GM12878 (cell line): Measurements from ENCODE around the gene TFAP2E. TPM values are rescaled to one million over a fixed set of nuclear protein-coding genes. Genes with fewer than 3 reads are reported as not detected.

ENCODE experiments used
- BMI1 ChIP-seq: fragments of 450-650 bp; IDR thresholded peaks from 2 replicates; pipeline ENCODE4 v1.6.1; 2016; ENCODE audit warnings: mild to moderate bottlenecking, moderate library complexity, borderline replicate concordance
- ETV6 ChIP-seq, 2 experiments: fragments of 450-650 bp in 1 of 2; IDR thresholded peaks in 1 of 2; conservative IDR thresholded peaks in 1 of 2; 2 replicates each; pipeline ENCODE4 v1.6.1; 2014; ENCODE audit warnings: antibody characterized with exemption in 1 of 2, borderline replicate concordance in 1 of 2, low read depth in 1 of 2, mild to moderate bottlenecking in 1 of 2, moderate library complexity in 1 of 2
- GABPA ChIP-seq: IDR thresholded peaks from 2 replicates; pipeline ENCODE4 v1.6.1; 2014; ENCODE audit warnings: antibody characterized with exemption, low read depth, mild to moderate bottlenecking, inconsistent platforms
- HCFC1 ChIP-seq: fragments of 150-350 bp; IDR thresholded peaks from 2 replicates; pipeline ENCODE4 v1.6.1; 2014; ENCODE audit warnings: low read length
- NFIC ChIP-seq: IDR thresholded peaks from 2 replicates; pipeline ENCODE4 v1.6.1; 2012; ENCODE audit warnings: low read depth, mild to moderate bottlenecking, inconsistent platforms, low read length, moderate library complexity
- NR2C2 ChIP-seq: IDR thresholded peaks from 2 replicates; pipeline ENCODE4 v1.6.1; 2011; ENCODE audit warnings: borderline replicate concordance, low read depth; ENCODE audit not compliant: control insufficient read depth, insufficient read length
- POLR2A ChIP-seq: IDR thresholded peaks from 2 replicates; pipeline ENCODE4 v1.6.1; 2011; ENCODE audit warnings: low read depth, mild to moderate bottlenecking, low read length
- SPI1 ChIP-seq: IDR thresholded peaks from 2 replicates; pipeline ENCODE4 v1.6.1; 2011; ENCODE audit warnings: low read depth, mild to moderate bottlenecking, low read length, moderate library complexity, borderline replicate concordance; ENCODE audit not compliant: insufficient read depth
- TCF3 ChIP-seq: IDR thresholded peaks from 2 replicates; pipeline ENCODE4 v1.6.1; 2012; ENCODE audit warnings: low read depth, mild to moderate bottlenecking, low read length, borderline replicate concordance; ENCODE audit not compliant: insufficient read depth
- polyA plus RNA-seq, 11 experiments: library from polyadenylated mRNA; depleted of rRNA in 4 of 11; unstranded in 6 of 11; stranded (reverse) in 5 of 11; fragments of >200 nt; fragmentation: Nextera tagmentation in 4 of 11; fragmentation: Illumina TruSeq in 1 of 11; extraction: Ambion mirVana in 4 of 11; extraction: Trizol in 1 of 11; gene quantifications; 1 replicate in 1 of 11; 2 replicates in 10 of 11; pipeline versions ENCODE4 v1.2.1 to v1.2.3, GENCODE V29; 2011 to 2016; ENCODE audit warnings: inconsistent platforms in 2 of 11, missing spikeins in 2 of 11, low read depth in 1 of 11
- total RNA-seq, 4 experiments: library from RNA; depleted of rRNA in 3 of 4; stranded (reverse); fragments of >200 nt in 3 of 4; fragmentation: Illumina TruSeq in 1 of 4; extraction: Trizol in 1 of 4; gene quantifications; 2 replicates each; pipeline versions ENCODE4 v1.2.1 to v1.2.3, GENCODE V29; 2013 to 2021
- TF ChIP-seq, protein P1 (sequence below): fragments of 450-650 bp; IDR thresholded peaks from 2 replicates; pipeline ENCODE4 v1.6.1; 2018; ENCODE audit warnings: mild to moderate bottlenecking, low read depth, moderate library complexity; ENCODE audit not compliant: partially characterized antibody
- TF ChIP-seq, protein P2 (sequence below): fragments of 450-650 bp; IDR thresholded peaks from 2 replicates; pipeline ENCODE4 v1.6.1; 2018; ENCODE audit warnings: borderline replicate concordance, mild to moderate bottlenecking; ENCODE audit not compliant: partially characterized antibody
- TF ChIP-seq, protein P3 (sequence below): fragments of 450-650 bp; IDR thresholded peaks from 2 replicates; pipeline ENCODE4 v1.6.1; 2016; ENCODE audit warnings: mild to moderate bottlenecking, moderate library complexity, borderline replicate concordance
- TF ChIP-seq, protein P4 (sequence below): IDR thresholded peaks from 2 replicates; pipeline ENCODE4 v1.6.1; 2012; ENCODE audit warnings: low read length, inconsistent platforms
- TF ChIP-seq, protein P5 (sequence below): fragments of 450-650 bp; formaldehyde crosslinking; IDR thresholded peaks from 2 replicates; pipeline ENCODE4 v1.4.0; 2022; ENCODE audit warnings: mild to moderate bottlenecking, moderate library complexity

Gene TFAP2E
- total and polyA plus RNA-seq, 10 of the 15 experiments (the other 5 are each of a cell fraction or from before 2014, with no cell fraction given), result 0.10 to 1.1 (median 0.43) TPM

DNA sequence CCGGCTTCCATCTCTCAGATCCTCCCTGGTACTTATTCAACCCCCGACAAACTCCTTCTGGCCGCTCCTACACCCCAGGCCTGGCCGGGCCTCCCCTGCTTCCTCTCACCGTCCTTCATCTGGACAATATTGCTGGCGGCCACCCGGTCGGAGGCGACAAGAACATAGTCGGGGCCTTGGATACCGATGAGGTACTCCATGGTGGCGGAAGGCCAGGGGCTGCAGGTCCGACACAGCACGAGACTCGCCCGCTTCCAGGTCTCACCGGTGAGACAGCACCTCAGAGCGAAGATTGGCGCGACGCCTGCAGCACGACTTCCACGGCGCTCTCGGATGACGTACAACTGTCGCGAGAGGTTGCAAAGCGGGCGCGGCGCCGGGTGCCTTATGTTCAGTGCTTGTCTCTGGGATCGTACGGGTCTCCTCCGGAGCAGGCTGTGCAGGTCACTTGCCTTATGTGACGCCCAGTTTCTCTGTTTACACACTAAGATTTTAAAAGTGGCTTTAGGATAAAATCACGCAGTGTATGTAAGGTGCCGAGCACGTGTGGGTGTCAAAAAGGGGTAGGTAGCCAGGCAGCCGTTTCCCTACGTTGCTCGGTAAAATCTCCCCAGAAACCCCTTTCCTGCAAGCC, 68.2 kb downstream of the TFAP2E start, which contains the start of gene PSMB2 (continued):
- TF ChIP-seq, protein P1, sequence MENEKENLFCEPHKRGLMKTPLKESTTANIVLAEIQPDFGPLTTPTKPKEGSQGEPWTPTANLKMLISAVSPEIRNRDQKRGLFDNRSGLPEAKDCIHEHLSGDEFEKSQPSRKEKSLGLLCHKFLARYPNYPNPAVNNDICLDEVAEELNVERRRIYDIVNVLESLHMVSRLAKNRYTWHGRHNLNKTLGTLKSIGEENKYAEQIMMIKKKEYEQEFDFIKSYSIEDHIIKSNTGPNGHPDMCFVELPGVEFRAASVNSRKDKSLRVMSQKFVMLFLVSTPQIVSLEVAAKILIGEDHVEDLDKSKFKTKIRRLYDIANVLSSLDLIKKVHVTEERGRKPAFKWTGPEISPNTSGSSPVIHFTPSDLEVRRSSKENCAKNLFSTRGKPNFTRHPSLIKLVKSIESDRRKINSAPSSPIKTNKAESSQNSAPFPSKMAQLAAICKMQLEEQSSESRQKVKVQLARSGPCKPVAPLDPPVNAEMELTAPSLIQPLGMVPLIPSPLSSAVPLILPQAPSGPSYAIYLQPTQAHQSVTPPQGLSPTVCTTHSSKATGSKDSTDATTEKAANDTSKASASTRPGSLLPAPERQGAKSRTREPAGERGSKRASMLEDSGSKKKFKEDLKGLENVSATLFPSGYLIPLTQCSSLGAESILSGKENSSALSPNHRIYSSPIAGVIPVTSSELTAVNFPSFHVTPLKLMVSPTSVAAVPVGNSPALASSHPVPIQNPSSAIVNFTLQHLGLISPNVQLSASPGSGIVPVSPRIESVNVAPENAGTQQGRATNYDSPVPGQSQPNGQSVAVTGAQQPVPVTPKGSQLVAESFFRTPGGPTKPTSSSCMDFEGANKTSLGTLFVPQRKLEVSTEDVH, result peak; percentile 50
- no peak for TF ChIP-seq ETV6 (conservative IDR thresholded peaks at IDR 0.05 in 1 of 2, IDR thresholded peaks at IDR 0.05 in 1 of 2; ENCODE audit: borderline replicate concordance in 1 of 2, low read depth in 1 of 2)
- no peak for TF ChIP-seq GABPA
- no peak for TF ChIP-seq SPI1
- no peak for TF ChIP-seq BMI1
- TF ChIP-seq NFIC, result no peak
- TF ChIP-seq NR2C2, result no peak
- TF ChIP-seq HCFC1, result peak; percentile 84
- peak; percentile 98 for TF ChIP-seq POLR2A
- TF ChIP-seq, protein P2, sequence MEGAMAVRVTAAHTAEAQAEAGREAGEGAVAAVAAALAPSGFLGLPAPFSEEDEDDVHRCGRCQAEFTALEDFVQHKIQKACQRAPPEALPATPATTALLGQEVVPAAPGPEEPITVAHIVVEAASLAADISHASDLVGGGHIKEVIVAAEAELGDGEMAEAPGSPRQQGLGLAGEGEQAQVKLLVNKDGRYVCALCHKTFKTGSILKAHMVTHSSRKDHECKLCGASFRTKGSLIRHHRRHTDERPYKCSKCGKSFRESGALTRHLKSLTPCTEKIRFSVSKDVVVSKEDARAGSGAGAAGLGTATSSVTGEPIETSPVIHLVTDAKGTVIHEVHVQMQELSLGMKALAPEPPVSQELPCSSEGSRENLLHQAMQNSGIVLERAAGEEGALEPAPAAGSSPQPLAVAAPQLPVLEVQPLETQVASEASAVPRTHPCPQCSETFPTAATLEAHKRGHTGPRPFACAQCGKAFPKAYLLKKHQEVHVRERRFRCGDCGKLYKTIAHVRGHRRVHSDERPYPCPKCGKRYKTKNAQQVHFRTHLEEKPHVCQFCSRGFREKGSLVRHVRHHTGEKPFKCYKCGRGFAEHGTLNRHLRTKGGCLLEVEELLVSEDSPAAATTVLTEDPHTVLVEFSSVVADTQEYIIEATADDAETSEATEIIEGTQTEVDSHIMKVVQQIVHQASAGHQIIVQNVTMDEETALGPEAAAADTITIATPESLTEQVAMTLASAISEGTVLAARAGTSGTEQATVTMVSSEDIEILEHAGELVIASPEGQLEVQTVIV, result peak; percentile 98
- TF ChIP-seq, protein P3, sequence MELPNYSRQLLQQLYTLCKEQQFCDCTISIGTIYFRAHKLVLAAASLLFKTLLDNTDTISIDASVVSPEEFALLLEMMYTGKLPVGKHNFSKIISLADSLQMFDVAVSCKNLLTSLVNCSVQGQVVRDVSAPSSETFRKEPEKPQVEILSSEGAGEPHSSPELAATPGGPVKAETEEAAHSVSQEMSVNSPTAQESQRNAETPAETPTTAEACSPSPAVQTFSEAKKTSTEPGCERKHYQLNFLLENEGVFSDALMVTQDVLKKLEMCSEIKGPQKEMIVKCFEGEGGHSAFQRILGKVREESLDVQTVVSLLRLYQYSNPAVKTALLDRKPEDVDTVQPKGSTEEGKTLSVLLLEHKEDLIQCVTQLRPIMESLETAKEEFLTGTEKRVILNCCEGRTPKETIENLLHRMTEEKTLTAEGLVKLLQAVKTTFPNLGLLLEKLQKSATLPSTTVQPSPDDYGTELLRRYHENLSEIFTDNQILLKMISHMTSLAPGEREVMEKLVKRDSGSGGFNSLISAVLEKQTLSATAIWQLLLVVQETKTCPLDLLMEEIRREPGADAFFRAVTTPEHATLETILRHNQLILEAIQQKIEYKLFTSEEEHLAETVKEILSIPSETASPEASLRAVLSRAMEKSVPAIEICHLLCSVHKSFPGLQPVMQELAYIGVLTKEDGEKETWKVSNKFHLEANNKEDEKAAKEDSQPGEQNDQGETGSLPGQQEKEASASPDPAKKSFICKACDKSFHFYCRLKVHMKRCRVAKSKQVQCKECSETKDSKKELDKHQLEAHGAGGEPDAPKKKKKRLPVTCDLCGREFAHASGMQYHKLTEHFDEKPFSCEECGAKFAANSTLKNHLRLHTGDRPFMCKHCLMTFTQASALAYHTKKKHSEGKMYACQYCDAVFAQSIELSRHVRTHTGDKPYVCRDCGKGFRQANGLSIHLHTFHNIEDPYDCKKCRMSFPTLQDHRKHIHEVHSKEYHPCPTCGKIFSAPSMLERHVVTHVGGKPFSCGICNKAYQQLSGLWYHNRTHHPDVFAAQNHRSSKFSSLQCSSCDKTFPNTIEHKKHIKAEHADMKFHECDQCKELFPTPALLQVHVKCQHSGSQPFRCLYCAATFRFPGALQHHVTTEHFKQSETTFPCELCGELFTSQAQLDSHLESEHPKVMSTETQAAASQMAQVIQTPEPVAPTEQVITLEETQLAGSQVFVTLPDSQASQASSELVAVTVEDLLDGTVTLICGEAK, result no peak; the same call in 1 of the 2 replicates
- TF ChIP-seq, protein P4, sequence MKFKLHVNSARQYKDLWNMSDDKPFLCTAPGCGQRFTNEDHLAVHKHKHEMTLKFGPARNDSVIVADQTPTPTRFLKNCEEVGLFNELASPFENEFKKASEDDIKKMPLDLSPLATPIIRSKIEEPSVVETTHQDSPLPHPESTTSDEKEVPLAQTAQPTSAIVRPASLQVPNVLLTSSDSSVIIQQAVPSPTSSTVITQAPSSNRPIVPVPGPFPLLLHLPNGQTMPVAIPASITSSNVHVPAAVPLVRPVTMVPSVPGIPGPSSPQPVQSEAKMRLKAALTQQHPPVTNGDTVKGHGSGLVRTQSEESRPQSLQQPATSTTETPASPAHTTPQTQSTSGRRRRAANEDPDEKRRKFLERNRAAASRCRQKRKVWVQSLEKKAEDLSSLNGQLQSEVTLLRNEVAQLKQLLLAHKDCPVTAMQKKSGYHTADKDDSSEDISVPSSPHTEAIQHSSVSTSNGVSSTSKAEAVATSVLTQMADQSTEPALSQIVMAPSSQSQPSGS, result no peak
- TF ChIP-seq, protein P5, sequence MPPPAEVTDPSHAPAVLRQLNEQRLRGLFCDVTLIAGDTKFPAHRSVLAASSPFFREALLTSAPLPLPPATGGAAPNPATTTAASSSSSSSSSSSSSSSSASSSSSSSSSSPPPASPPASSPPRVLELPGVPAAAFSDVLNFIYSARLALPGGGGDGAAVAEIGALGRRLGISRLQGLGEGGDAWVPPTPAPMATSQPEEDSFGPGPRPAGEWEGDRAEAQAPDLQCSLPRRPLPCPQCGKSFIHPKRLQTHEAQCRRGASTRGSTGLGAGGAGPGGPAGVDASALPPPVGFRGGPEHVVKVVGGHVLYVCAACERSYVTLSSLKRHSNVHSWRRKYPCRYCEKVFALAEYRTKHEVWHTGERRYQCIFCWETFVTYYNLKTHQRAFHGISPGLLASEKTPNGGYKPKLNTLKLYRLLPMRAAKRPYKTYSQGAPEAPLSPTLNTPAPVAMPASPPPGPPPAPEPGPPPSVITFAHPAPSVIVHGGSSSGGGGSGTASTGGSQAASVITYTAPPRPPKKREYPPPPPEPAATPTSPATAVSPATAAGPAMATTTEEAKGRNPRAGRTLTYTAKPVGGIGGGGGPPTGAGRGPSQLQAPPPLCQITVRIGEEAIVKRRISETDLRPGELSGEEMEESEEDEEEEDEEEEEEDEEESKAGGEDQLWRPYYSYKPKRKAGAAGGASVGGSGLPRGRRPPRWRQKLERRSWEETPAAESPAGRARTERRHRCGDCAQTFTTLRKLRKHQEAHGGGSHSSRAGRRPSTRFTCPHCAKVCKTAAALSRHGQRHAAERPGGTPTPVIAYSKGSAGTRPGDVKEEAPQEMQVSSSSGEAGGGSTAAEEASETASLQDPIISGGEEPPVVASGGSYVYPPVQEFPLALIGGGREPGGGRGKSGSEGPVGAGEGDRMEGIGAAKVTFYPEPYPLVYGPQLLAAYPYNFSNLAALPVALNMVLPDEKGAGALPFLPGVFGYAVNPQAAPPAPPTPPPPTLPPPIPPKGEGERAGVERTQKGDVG (CRISPR knock-in tag), result no peak
- peak; percentile 61; the same call in 1 of the 2 replicates for TF ChIP-seq TCF3
